ENCODE results near the gene ASNSD1. TPM values are rescaled to one million over a fixed set of nuclear protein-coding genes. Genes with fewer than 3 reads are reported as not detected.

ASNSD1 gene
- total and polyA plus RNA-seq, 2 of the 8 experiments (the other 6 are each of a cell fraction or from before 2014, with no cell fraction given): 14.1 to 44.8 TPM

GRCh38 chr2:189700681-189701080 is 39.4 kb downstream of the ASNSD1 start:
- H3K14ac ChIP-seq (ENCODE audit: insufficient read length): no peak overlapping the region
- no peaks in the 10 kb centered on the region for H3K4me1 ChIP-seq (replicated peaks in 1 of 4; ENCODE audit: control insufficient read depth in 3 of 4, insufficient read depth in 4 of 4, low read length in 3 of 4)
- no peak overlapping the region for H2BK120ac ChIP-seq (replicated peaks; ENCODE audit: low read depth, low read length)
- no peak overlapping the region for H3K4me2 ChIP-seq (ENCODE audit: insufficient read depth in 1 of 2, low read depth in 2 of 2, low read length in 2 of 2)
- no peak overlapping the region for H2BK15ac ChIP-seq (ENCODE audit: low read length)
- no peak overlapping the region for H3K4ac ChIP-seq (replicated peaks; ENCODE audit: insufficient read length, low read depth, low read length)
- no peak overlapping the region for H3K23ac ChIP-seq (ENCODE audit: insufficient read length)
- no peak overlapping the region for H2BK5ac ChIP-seq (ENCODE audit: low read depth, low read length)
- H4K5ac ChIP-seq (ENCODE audit: insufficient read length, low read depth, low read length): no peak overlapping the region
- H3K56ac ChIP-seq (replicated peaks; ENCODE audit: insufficient read length, low read depth, low read length): no peak overlapping the region
- ChIA-PET CTCF (ENCODE audit: partially characterized antibody) (interaction anchor here (1.2 to 2.1 kb wide), 7 partner anchors 8 to 61 kb away, joined by 3 to 13 read pairs (median 6); partner anchors contain the start of gene ASNSD1), POLR2A (ENCODE audit: partially characterized antibody) (no interaction called here)
- no peak overlapping the region for H2AFZ ChIP-seq (ENCODE audit: low read length)
- DNase-seq (ENCODE audit: low read depth in 1 of 2, low spot score in 2 of 2) (no peak), FAIRE-seq (no peak)
- no peaks in the 10 kb centered on the region for H3K9me3 ChIP-seq (ENCODE audit: insufficient read depth in 2 of 2, low read depth in 1 of 2, low read length in 1 of 2)
- H2BK20ac ChIP-seq (ENCODE audit: low read length): no peak overlapping the region
- H3K18ac ChIP-seq (ENCODE audit: extremely low read depth, low read length): no peak overlapping the region
- no peak overlapping the region for H4K91ac ChIP-seq (replicated peaks; ENCODE audit: insufficient read length, low read length)
- WGBS, 2 experiments (ENCODE audit: extremely low coverage in 1 of 2, insufficient coverage in 1 of 2, insufficient read length in 1 of 2, insufficient replicate concordance in 2 of 2, low coverage in 1 of 2, low lambda C conversion rate in 2 of 2, missing lambda C conversion rate in 1 of 2): 45% methylated on average over 2 of the region's 2 CpGs; no CpG with 5 or more reads in 1 of the 2 experiments
- no peak overlapping the region for H2AK5ac ChIP-seq (ENCODE audit: low read depth, low read length)
- TF ChIP-seq TCF12 (IDR thresholded peaks at IDR 0.05; ENCODE audit: low read depth, low read length) (no peak), NRF1 (IDR thresholded peaks at IDR 0.05; ENCODE audit: low read depth, low read length) (no peak), SUZ12 (IDR thresholded peaks at IDR 0.05; ENCODE audit: low read length) (no peak), KDM1A (IDR thresholded peaks at IDR 0.05; ENCODE audit: borderline replicate concordance, low read length) (no peak), USF2 (IDR thresholded peaks at IDR 0.05; ENCODE audit: low read length) (no peak), TAF7 (optimal IDR thresholded peaks at IDR 0.05; ENCODE audit: borderline replicate concordance, low read depth, low read length) (no peak), TBP (IDR thresholded peaks at IDR 0.05; ENCODE audit: low read depth, low read length) (no peak), JUN (IDR thresholded peaks at IDR 0.05; ENCODE audit: low read depth, low read length) (no peak), PHF8 (conservative IDR thresholded peaks at IDR 0.05; ENCODE audit: low read depth, low read length) (no peak), CHD2 (IDR thresholded peaks at IDR 0.05; ENCODE audit: low read length) (no peak), RXRA (IDR thresholded peaks at IDR 0.05; ENCODE audit: insufficient read depth, low read depth, low read length) (no peak), NANOG (IDR thresholded peaks at IDR 0.05; ENCODE audit: insufficient read depth, low read depth, low read length, poor library complexity, severe bottlenecking) (no peak), RFX5 (IDR thresholded peaks at IDR 0.05; ENCODE audit: borderline replicate concordance, low read depth, low read length) (no peak)
- H3K79me1 ChIP-seq (ENCODE audit: low read depth, low read length): no peaks in the 10 kb centered on the region
- H4K8ac ChIP-seq (ENCODE audit: extremely low read depth, insufficient read depth, low read length): no peak overlapping the region
- H3K79me2 ChIP-seq (ENCODE audit: control insufficient read depth in 1 of 2, insufficient read depth in 2 of 2, low read length in 2 of 2): no peaks in the 10 kb centered on the region
- no peak overlapping the region for H3K27ac ChIP-seq (ENCODE audit: low read depth, low read length)
- H3K23me2 ChIP-seq (ENCODE audit: low read depth, low read length): no peaks in the 10 kb centered on the region
- H2BK12ac ChIP-seq (ENCODE audit: low read depth, low read length): no peak overlapping the region
- H4K20me1 ChIP-seq (replicated peaks in 1 of 2; ENCODE audit: control insufficient read depth in 1 of 2, insufficient read depth in 2 of 2, low read length in 2 of 2): no peaks in the 10 kb centered on the region
- peaks cover 0 to 1% (median 0%) of the 10 kb centered on the region in 4 experiments; a peak in 1 of 7 replicates for H3K27me3 ChIP-seq (replicated peaks in 1 of 4; ENCODE audit: control insufficient read depth in 3 of 4, extremely low read depth in 1 of 4, insufficient read depth in 3 of 4, low read length in 3 of 4)
- no peak overlapping the region for H3K4me3 ChIP-seq (ENCODE audit: extremely low read depth in 1 of 4, insufficient read depth in 2 of 4, low read depth in 3 of 4, low read length in 4 of 4)
- no peak overlapping the region for H3K9ac ChIP-seq (replicated peaks in 1 of 4; ENCODE audit: extremely low read depth in 1 of 4, low read depth in 3 of 4, low read length in 3 of 4)
- no peaks in the 10 kb centered on the region for H3K36me3 ChIP-seq (ENCODE audit: control insufficient read depth in 2 of 4, insufficient read depth in 4 of 4, low read length in 3 of 4)
